Stimulated activated CD8-positive, alpha-beta memory T cell treated with anti-CD3 and anti-CD28 coated beads, Interleukin-12 subunit alpha, Interleukin-12 subunit beta, amount 100 ng/mL, for 4 hours (primary cell): ENCODE measurements around the gene MSI2.
A peak's percentile ranks its signal among the peaks of the same experiment; 100 is the strongest.

Experiments used
- DNase-seq: peaks from one replicate; pipeline ENCODE4 v3.0.0-alpha.2; 2020; ENCODE audit warnings: low read depth

Gene MSI2

DNA sequence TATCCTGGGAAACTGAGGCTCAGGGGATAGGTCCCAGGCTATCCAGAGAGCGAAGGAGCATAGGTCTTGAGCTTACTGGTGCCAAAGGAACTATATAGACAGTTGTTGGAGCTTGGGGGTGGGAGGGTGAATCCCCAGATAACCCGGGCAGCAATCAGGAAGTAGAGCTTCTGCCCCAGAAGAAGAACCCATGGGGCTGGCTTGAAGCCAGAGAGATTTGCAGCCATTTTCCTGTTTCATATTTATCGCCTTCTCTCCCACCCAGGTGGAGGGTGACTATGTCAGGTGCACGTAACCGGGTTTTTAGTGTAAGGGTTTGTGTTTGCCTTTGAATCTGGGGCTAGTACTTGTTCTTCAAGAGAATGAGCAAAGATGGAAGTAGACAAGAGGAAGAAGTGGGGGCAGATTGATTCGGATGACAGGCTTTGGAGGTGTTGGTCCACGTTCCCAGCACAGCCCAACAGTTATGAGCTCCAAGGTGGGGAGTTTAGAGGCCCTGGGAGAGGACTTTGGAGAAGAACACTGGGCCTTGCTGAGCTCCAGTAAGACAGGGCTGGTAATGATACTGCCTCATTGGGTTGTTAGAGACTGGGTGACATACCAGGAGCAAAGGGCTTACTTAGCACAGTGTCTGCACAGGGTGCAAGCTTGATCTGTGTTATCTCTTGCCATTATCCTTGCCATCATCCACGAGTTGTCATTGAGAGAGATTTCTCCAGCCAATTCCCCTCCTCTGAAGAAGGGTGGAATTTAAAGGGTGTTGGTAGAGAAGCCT, 343.1 kb downstream of the MSI2 start:
- no peak for DNase-seq

DNA sequence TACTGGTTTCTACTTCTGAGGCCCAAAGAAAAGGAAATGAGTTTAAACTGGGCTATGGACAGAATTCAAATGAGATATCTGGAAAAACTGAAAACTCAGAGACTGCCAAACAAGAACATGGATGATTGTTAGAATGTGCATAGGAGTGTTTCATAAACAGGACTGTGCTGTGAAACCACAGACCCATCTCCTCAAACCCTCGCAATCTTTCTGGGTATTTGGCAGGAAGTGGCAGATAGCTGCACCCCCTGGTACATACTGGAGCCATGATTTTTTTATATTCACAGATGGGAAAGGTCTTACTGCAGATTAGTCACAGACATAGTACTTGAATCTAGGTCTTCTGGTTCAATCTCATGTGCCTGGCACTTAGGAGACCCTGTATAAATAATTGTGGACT, 343.8 kb downstream of the MSI2 start:
- no peak for DNase-seq

DNA sequence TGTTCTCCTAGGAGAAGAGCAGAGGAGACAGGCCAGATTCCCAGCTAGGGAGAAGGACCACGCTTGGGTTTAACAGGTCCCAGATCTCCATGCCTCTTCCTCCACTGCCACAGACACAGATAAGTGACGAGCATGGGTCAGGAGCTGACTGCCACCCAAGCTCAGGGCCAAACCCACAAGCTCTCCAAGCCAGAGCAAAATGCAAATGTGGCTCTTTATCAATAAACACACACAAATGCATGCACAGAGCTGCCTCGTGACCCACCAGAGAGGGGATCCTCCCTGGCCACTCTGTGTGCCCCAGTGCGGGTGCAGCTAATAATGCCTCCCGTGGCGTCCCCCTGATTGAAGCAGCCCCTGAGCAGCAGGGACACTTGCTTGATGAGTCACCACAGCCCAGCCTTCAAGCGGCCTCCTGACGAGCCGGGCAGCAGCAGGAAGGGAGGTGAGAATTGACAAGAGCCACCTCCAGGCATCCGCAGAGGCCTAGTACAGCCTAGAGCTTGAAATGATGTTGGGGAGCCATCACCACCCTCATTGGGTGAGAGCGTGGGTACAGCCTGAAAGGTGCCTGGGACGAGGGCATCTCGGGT, 344.9 kb downstream of the MSI2 start:
- peak; percentile 25 for DNase-seq

DNA sequence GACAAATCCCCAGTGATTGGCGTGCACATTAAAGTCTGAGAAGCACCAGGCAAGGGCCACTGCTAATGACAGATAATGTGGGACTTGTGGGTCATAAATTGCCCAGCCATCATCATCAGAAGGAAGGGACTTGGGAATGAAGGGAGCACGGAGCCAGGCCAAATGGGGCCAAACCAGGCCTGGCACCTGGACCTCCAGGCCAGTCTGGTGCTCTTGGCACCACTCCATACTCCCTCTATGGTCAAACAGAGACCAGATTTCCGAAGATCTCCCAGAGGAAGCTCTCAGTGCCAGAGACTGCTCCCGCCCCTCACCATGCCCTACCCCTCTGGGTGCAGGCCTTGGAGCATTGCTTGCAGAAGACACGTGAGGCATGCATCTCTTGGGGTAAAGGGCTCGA, 346.6 kb downstream of the MSI2 start:
- DNase-seq: no peak

DNA sequence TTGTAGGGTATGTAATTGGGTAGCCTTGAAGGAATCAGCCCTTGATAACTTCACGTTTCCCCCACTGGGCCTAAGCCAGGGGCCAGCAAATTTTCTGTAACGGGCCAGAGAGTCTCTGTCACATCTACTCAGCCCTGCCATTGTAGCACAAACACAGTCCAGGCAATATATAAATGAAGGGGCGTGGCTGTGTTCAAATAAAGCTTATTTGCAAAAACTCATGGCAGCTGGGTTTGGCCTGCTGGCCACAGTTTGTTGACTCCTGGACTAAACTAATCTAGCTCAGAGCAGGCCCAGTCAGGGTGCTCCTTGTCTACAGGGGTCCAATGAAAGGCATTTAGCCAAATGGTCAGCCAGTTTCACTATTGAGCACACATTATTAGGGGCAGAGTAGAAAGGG, 347.2 kb downstream of the MSI2 start:
- DNase-seq: no peak

DNA sequence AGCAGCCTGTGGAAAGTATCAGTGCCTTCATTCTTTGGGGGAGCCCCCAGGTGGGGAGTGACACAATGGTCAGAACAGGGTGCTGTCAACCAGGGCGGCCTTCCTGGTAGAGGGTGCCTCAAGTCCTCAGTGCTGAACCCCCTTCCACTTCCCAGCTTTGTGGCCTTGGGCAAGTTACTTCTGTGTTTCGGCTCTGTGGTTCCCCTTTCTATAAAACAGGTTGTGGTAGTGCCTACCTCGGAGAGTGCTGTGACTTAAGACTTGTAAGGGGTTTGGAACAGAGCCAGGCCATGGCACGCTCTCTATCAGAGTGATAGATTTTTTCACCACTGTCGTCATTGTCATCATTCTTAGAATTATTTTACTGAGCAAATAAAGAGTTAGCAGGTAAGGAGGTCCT, 347.7 kb downstream of the MSI2 start:
- peak; percentile 24 for DNase-seq

DNA sequence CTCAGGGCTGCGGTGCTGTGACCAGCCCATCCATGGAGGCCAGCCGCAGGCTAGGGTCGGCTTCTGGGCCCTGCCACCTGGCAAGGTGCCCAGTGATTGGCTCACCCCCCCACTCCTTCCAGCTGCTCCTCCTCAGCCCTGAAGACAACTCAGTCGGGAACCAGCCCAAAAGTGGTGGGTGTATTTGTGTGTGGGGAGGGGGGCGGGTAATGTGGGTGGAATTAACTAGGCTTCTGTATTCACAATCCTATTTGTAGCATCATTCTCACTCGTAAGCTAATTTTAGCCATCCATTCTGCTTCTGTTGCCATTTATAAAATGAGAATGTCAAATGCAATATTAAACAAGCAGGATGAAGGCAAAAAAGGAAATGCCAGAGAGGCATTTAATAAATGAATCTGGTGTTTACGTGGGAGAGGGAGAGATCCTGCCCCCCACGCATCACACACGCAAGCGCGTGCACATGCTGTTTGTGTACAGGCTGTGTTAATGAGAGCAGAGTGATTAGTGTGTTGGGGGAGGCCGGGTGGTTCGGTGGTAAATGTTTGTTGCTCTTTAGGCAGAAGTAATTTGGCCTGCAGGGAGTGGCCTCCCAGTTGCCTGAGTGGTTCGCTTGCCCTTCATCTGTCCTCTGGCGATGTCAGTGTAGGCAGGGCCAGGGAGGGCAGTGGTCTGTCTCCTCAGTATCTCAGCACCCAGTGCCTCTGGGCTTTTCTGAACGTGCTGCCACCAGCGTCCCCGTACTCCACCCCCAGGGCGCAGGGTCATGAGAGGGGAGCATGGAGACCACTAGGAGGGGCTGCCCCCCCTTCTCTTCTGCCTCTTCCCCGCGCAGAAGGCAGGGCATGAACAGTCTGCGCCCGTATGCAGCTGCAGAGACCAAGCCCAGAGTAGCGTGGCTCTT, 348.7 kb downstream of the MSI2 start:
- DNase-seq: no peak

DNA sequence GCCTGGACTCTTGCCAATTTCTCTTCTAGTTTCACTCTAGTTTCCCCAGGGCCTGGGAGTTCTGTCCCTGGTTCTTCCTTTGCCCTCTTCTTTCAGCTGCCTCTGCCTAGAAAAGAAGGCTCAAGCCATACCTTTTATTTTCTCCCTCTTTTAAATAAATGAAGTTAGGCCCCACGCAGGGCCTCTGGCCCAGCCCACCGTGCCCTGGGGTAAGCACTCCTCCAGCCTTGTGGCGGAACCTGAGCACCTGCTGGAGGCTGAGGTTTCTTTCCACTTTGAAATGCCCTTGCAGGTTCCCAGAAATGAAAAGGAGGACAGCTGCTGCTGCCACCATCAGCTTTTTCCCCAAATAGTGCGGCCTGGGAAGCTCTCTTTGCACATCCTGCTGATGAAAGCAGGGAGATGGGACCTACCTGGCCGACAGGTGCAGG, 349.4 kb downstream of the MSI2 start:
- DNase-seq: no peak

DNA sequence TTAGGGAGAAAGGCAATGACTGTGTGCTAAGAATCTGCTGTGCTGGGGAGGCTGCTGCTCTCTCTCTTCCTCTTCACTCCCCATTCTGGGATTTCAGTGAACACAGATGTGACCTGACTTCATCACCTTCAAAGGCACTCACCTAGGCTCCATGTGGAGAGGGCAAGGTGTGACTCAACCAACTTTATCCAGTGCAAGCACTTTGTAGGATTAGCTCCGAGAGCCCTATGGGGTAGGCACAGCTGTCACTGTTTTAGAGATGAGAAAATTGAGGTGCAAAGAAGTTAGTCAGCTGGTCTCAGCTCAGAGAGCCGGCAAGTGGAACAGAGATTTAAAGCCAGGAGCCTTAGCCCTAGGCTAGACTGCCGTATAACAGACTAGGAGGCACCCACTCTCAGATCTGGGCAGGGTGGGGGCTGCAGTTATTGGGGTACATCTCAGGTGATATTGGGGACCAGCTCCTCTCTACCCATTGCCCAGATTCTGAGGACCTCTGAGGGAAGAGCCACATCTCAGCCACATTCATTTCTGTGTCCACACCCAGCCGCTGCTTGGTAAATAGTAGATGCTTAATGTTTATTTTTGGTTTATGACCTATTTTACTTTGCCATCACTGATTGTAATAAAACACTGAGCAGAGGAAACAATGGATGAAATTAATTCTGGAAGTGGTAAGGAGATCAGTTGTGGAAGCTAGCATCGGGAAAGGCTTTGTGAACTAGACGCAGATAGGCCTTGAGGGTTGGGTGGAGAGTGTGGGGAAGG, 350.0 kb downstream of the MSI2 start:
- DNase-seq: no peak

DNA sequence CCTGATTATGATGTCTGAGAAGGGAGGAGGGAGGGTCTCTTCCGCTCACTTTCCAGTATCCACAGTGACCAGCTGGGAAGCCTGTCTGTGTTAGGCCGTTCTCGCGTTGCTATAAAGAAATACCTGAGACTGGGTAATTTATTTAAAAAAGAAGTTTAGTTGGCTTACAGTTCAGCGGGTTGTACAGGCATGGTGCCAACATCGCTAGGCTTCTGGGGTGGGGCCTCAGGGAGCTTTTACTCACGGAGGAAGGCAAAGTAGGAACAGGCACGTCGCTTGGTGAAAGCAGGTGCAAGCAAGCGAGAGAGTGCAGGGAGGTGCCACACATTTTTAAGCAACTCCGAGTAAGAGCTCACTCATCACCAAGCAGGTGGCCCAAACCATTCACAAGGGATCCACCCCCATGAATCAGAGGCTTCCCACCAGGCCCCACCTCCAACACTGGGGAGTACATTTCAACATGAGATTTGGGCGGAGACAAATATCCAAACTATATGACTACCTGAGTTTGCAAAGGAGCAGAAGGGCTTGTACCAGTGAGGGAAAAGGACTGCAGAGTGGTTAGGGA, 351.3 kb downstream of the MSI2 start:
- DNase-seq: no peak

DNA sequence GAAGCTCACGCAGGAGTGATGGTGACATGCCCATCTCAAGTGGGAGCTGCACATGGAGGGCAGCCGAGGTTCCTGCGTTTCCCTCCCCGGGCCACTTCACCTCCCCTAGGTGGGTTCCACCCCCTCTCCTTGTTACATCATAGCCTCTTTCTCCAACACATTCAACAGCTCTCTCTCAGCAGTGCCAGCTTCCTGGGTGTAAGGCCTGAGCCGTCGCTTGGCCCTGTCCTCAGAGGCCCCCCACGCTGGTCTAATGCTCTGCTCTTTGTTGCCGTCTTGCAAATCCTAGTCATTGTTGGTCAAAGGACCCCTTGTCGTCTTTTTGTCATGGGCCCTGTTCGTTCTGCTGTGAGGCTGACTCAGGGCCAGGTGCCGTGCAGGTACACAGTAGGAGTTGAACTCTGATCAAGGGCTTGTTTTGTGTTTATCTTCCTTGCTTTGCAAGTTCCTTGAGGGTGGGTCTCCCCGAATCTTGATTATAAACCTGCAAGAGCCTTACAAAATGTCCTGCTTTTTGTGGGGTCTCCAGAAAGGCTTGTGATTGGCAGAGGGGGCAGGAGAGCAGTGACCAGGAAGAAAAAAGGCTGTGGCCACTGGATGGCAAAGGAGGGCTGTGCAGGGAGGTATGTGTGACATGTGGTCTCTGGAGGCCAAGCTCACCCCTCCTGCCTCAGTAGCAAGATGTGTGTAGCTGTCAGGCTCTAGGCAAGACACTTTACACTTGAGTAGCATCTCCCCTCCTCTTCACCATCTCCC, 352.2 kb downstream of the MSI2 start:
- DNase-seq: no peak

DNA sequence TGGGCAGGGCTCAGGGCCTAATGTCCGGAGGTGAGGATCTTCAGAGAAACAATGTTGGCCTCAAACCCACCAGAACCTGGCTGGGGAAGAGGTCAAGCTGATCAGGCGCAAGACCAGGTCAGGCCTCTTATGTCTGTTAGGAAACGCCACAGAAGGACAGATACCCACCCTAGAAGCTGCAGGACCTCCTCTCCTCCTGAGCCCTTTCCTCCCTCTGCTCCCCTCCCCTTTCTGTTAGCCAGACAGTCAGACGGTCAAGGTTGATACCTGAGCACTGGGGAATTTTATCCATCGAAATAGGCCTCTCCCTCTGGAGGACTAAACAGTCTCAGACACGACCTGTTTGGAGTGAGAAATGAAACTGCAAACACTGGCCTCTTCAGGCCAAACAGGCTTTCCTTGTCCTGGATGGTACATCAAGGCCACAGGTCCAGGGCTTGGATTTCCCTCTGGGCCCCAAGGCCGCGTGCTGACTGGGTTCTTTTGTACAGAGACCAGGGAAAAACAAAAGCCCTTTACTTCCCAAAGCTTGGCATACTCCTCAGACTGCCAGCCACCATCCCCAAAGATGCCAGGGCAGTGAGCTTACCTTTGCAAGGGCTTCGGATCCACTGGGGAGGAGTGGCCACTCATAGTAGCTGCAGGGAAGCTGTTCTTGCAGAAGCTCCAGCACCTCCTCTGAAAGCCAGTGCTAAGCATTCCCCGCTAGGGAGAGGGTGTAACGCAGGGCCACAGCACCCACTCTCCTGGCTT, 353.0 kb downstream of the MSI2 start:
- DNase-seq: no peak

DNA sequence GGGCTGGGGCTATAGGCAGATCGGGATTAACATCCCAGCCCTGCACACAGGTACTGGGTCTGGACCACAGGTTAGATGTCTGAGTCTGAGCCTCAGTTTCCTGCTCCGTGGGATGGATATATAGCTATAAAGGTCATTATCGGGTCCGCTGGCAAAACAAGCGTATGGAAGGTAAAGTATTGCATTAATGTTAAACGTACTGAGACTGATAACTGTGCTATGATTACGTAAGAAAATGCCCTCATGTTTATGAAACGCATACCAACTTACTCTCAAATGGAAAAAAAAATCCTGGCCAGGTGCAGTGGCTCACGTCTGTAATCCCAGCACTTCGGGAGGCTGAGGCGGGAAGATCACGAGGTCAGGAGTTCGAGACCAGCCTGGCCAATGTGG, 353.6 kb downstream of the MSI2 start:
- DNase-seq: no peak

DNA sequence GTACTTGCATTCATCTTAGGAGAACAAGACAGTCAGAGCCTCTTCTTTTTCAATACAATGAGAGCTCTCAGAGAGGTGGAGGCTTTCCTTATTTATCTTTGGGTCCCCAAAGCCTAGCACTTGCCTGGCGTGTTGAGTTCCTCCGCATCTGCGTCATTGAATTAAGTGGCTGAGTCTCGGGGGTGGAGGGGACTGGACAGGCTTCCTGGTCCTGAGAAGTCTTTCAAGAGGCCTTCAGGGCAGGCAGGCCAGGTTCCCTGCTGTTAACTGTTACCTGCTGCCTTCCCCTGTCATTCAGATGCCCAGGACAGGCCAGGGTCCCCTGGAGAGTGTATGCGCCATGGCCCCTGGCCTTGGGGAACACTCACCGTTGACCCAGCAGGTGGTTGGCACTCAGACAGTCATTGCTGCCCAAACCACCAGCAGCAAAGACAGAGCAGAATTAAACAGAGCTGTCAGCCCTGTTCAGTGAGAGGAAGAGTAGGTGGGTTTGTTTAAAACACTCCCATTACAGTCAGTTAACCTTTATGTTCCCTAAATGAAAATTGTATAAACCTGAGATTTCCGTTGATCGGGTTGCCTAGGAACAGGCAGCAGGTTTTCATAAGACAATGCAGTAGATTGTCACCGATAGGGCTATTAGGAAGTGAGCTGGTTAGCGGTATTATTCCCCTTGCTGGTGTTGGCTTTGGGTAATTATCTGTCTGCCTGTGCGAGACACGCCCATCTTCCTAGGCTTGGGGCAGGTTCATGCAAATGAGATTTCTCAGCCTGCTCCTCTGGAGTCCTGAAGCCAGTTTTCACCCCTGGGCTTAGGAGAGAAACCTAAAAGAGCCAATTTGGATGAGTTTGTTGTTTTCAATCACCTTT, 356.1 kb downstream of the MSI2 start:
- DNase-seq: no peak

DNA sequence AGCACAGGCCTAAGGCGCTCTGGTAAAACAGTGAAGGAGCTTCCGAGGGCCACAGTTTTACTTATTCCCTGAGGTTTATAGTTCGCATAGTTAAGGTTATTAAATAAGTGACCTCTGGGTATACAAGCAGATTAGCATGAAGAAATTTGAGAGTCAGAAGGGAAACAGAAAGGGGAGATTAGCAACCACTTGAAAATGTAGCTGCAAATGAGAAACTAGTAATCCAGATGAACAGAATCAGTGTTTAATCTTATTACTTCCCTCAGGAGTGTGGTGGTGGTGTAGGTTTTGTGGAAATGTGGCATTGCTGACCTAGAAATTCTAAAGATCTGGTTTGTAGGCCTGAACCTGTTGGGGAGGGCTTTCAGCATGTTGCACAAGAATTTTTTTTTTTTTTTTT, 358.4 kb downstream of the MSI2 start:
- no peak for DNase-seq

DNA sequence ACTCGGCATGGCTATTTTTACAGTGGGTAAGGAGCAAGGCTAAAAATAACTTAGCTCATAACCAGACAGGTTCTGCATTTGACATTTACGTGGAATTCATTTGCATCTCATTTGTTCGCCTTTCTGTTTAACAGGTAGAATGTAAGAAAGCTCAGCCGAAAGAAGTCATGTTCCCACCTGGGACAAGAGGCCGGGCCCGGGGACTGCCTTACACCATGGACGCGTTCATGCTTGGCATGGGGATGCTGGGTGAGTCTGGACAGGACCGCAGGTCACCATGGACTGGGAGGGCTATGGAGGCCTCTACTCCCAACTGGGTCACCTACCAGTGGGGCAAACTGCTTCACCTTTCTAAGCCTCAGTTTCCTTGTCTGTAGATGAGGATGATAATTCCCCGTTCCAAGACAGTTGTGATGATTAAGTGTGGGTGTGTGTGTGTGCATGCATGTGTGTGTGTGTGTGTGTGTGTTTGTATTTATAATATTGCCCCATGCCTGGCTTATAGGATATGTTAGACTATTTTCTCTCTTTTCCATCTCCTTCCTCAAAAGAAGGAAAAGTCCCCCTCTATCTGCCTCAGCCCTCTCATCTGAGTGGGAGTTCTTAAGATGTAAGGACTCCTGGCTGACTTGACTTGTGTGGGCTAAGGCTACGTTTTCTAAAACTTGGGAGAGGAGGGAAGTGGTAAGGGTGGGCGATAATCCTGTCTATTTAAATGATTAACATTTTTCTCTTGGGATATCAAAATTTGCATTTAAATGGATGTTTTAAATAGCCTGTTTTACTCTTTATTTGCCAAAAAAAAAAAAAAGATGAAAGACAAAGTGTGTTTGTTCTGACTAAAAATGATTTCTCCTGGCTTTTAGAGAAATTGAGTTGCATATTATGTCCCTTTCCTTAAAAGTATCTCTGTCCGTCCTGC, 359.8 kb downstream of the MSI2 start:
- DNase-seq: no peak

DNA sequence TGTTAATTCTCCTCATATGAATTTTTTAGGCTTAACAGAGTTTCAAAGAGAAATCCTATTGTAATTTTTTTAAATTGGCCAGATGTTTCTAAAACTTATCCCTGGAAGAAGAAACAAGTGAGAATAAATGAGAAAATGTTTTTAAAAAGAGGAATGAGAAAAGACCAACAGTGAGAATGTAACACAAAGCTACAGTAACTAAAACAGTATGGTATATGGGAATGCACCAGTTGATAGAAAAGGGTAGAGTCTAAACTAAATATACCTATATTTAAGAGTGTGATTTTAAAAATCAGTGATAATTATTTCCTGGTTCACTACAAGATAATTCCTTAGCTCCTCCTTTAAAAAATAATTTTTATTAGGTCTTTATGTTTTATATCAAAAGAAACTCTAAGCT, 360.9 kb downstream of the MSI2 start:
- no peak for DNase-seq
